HUDEP-2 (cell line): ENCODE data around the gene TAF5.
"Not testable (repeated sequence)": the region's sequence is repeated elsewhere in the genome, so short reads cannot be mapped to it uniquely, and the experiment has no call there.

Experiments
- DNase-seq, 76 experiments: peaks; one replicate each; lab custom pipeline; 2025; ENCODE audit not compliant: unreplicated experiment in 76 of 76; lab: John Stamatoyannopoulos, UW

Gene TAF5

DNA sequence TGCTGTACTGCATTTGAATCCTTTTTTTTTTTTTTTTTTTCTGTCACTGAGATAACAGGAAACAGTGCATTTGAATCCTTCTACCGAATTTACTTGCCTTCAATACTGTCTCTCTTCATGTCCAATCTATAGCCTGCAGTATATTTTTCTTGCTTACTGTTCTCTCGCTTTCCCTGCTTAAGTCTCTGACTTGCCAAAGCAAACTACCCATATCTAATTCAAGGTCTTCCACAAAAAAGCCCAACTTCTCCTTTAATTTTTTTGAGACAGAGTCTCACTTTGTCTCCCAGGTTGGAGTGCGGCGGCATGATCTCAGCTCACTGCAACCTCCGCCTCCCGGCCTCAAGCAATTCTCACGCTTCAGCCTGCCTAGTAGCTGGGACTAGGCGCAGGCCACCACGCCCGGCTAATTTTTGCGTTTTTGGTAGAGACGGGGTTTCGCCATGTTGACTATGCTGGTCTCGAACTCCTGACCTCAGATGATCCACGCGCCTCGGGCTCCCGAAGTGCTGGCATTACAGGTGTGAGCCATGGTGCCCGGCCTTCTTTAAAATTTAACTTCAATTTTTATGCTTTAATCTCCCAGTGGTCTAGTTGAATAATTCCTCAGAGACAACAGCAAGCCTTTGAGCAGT is 29.5 kb downstream of the TAF5 start:
- peak in 1 of 76 experiments; percentile 4 for DNase-seq

GRCh38 chr10:103413564-103413963 is 45.8 kb downstream of the TAF5 start:
- DNase-seq: no peak

DNA sequence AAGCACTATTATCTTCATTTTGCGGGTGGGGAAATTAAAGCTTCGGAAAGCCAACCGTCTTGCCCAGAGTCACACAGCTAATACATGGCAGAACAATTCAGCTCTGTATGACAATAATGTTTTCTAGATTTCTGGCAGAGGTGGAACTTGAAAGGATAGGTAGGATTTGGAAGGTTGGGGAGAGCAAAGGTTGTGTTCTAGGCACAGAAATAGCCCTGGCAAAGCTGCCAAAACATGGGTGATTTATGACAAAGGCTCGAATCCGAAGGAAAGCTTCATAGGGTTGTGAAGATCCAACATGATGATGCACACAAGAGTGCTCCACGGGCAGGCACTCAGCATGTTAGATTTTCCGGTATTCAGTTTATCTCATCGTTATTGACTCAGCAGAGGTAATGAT is 47.8 kb downstream of the TAF5 start:
- no peak for DNase-seq

GRCh38 chr10:103416436-103417147 is 48.8 kb downstream of the TAF5 start:
- peak in 40 of 76 experiments; percentile 3 to 55 (median 22) for DNase-seq

GRCh38 chr10:103417148-103417469 is 49.3 kb downstream of the TAF5 start:
- not testable (repeated sequence) for DNase-seq

DNA sequence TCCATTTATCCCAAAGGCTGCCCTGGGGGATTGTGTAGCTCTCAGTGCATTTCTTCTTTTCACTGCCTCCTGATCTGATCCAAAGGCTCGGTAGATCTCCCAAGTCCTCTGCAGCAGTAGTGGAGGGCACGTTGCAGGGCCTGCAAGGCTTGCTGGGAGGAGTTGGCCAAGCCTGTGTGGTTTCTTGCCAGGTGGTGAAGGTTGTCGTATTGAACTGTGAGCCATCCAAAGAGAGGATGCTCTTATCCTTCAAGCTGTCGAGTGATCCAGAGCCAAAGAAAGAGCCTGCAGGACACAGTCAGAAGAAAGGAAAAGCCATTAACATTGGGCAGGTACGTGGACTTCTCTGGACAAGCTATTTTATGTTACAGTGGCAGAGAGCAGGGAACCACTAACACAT is 49.8 kb downstream of the TAF5 start:
- no peak for DNase-seq

DNA sequence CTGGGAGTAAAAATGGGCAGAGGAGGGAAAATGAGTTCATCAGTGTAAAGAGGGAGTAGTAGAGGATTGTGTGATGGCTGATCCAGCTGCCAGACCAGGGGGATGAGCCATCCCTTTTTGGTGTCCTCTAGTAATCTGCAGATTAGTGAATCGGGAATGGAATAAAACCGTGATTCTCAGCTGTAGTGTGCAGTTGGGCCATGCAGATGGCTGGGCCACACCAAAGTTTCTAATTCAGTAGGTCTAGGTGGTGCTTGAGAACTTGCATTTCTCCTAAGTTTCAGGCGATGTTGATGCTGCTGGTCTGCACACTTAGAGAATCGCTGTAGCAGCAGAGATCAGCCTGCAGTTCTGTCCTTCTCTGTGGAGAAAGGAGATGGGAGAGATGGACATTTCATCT is 51.3 kb downstream of the TAF5 start:
- no peak for DNase-seq

- no peak for DNase-seq
Observed at GRCh38 chr10:103423748-103424147, 56.0 kb downstream of the TAF5 start.

- no peak for DNase-seq
Observed at GRCh38 chr10:103427866-103428265, 60.1 kb downstream of the TAF5 start.

GRCh38 chr10:103428989-103429643 is 61.3 kb downstream of the TAF5 start:
- DNase-seq: no peak

- no peak for DNase-seq
Observed at GRCh38 chr10:103429647-103430046, 61.9 kb downstream of the TAF5 start.

GRCh38 chr10:103431902-103432301 is 64.1 kb downstream of the TAF5 start:
- DNase-seq: no peak

GRCh38 chr10:103433858-103434257 is 66.1 kb downstream of the TAF5 start:
- DNase-seq: no peak
